Ovary (tissue), 9 donors: ENCODE data around the gene DESI1. TPM values are rescaled to one million over a fixed set of nuclear protein-coding genes. Genes with fewer than 3 reads are reported as not detected.
"Not testable (repeated sequence)": the region's sequence is repeated elsewhere in the genome, so short reads cannot be mapped to it uniquely, and the experiment has no call there.

Source experiments
- DNase-seq, 5 donors: peaks; one replicate each; pipeline ENCODE4 v3.0.0-alpha.2; 2019 to 2020
- H3K27ac ChIP-seq, 2 donors: fragments of 200-600 bp; one replicate each; pipeline versions ENCODE4 v1.5.1 to v1.8.0; 2019 to 2022
- H3K27me3 ChIP-seq: fragments of 200-600 bp; one replicate; pipeline ENCODE4 v1.8.0; 2022
- H3K36me3 ChIP-seq: fragments of 200-600 bp; sonication (generic); one replicate; pipeline ENCODE4 v1.5.1; 2019
- H3K4me1 ChIP-seq: one replicate; pipeline ENCODE4 v1.8.1; 2013; ENCODE audit warnings: mild to moderate bottlenecking, moderate library complexity; ENCODE audit not compliant: insufficient read depth
- H3K4me3 ChIP-seq: fragments of 200-600 bp; sonication (generic); one replicate; pipeline ENCODE4 v1.5.1; 2017
- H3K9me3 ChIP-seq, 2 donors: fragments of 200-600 bp in 1 of 2; sonication (generic) in 1 of 2; one replicate each; pipeline versions ENCODE4 v1.5.1 to v1.8.1; 2013 to 2019; ENCODE audit warnings: mild to moderate bottlenecking in 1 of 2, moderate library complexity in 1 of 2
- CTCF ChIP-seq, 3 donors: fragments of 450-650 bp in 2 of 3; fragments of 200-600 bp in 1 of 3; IDR thresholded peaks; one replicate each; pipeline versions ENCODE4 v1.5.1 to v1.8.0; 2016 to 2022; ENCODE audit warnings: antibody characterized with exemption in 3 of 3, mild to moderate bottlenecking in 1 of 3
- EP300 ChIP-seq: sonication (generic); formaldehyde crosslinking; IDR thresholded peaks from one replicate; pipeline ENCODE4 v1.6.1; 2017; ENCODE audit warnings: antibody characterized with exemption
- POLR2A ChIP-seq: fragments of 450-650 bp; IDR thresholded peaks from one replicate; pipeline ENCODE4 v1.6.1; 2017; ENCODE audit warnings: antibody characterized with exemption, mild to moderate bottlenecking, moderate library complexity
- WGBS, 3 donors: extraction: QIAGEN DNeasy Blood & Tissue Kit in 1 of 3; methylation state at CpG; one replicate each; pipeline versions ENCODE4 v1.1.5 to v1.1.7; 2013 to 2017; 5-methylcytosine and 5-hydroxymethylcytosine counted together
- intact Hi-C, 4 donors: fragments of 100-400 bp; cut with DNase I; formaldehyde crosslinking; loops; one replicate each; pipeline versions ENCODE4 v1.11.0 to v1.15.1; 2022 to 2023
- polyA plus RNA-seq, 2 donors: library from polyadenylated mRNA; stranded (reverse); fragments of 200-250 nt in 1 of 2; fragments of 350-450 nt in 1 of 2; fragmentation: Illumina TruSeq in 1 of 2; extraction: RNeasy Lipid Tissue Mini Kit (QIAGEN cat#74804) in 1 of 2; gene quantifications; one replicate each; pipeline ENCODE4 v1.2.3, GENCODE V29; 2013 to 2014
- total RNA-seq, 7 donors: library from RNA; depleted of rRNA in 2 of 7; stranded (reverse); fragments of >200 nt in 2 of 7; fragmentation: NEBNext Ultra II Directional in 3 of 7; extraction: Animal tissue kit (Norgen Biotek cat#: 25700) in 3 of 7; gene quantifications; one replicate each; pipeline versions ENCODE4 v1.1.0 to v1.2.4, GENCODE V29; 2016 to 2023
- donor health status: DM: no; HTN: no; CAD: no; lungs with moderate emphysema.
- donor health status: DM: no; HTN: no; CAD: no.
- donor health status: Bipolar disorder and iron deficiency.
- donor health status: DM: yes; HTN: yes; CAD: no.
- donor health status: DM: no; HTN: no; CAD: no.
- donor health status: DM: yes; HTN: yes; CAD: no.

Gene DESI1
- total and polyA plus RNA-seq, 9 donors: 10.8 to 34.5 (median 22.8) TPM

GRCh38 chr22:41596776-41597634 lies 23.8 kb downstream of the DESI1 start:
- intact Hi-C loops: loop anchor here in 3 of 4 donors (5.0 to 10.0 kb wide), 3 partner anchors 52 to 195 kb away; partner anchors contain the start of gene POLR3H (in 3 of the 3)
- Histone ChIP-seq H3K27me3 (no peaks in the 10 kb centered on the region), H3K4me1 (peaks cover 18% of the 10 kb centered on the region), H3K36me3 (no peaks in the 10 kb centered on the region), H3K9me3 (no peaks in the 10 kb centered on the region), H3K27ac (peak overlapping the region; percentile 62 to 65), H3K4me3 (no peak overlapping the region)
- TF ChIP-seq CTCF (IDR thresholded peaks at IDR 0.05) (peak; percentile 69 to 90 (median 82)), POLR2A (no peak)
- 32 to 42% (median 41%) methylated on average over 13 of the region's 13 CpGs for WGBS, 3 donors
- peak; percentile 69 to 82 (median 76) for DNase-seq

GRCh38 chr22:41595703-41596102 lies 25.1 kb downstream of the DESI1 start:
- peak in 1 of 5 donors; percentile 21 for DNase-seq
- intact Hi-C loops: loop anchor here in 3 of 4 donors (5.0 to 10.0 kb wide), 3 partner anchors 51 to 193 kb away; partner anchors contain the start of gene POLR3H (in 3 of the 3)
- H3K4me3 ChIP-seq: no peak overlapping the region
- TF ChIP-seq EP300 (no peak), CTCF (IDR thresholded peaks at IDR 0.05) (no peak), POLR2A (no peak)
- WGBS, 3 donors: 74 to 81% (median 78%) methylated on average over 5 of the region's 5 CpGs
- peak overlapping the region; percentile 5 to 62 for H3K27ac ChIP-seq
- no peaks in the 10 kb centered on the region for H3K9me3 ChIP-seq
- no peaks in the 10 kb centered on the region for H3K36me3 ChIP-seq
- H3K4me1 ChIP-seq: peaks cover 18% of the 10 kb centered on the region
- H3K27me3 ChIP-seq: no peaks in the 10 kb centered on the region

GRCh38 chr22:41593336-41593960 lies 27.4 kb downstream of the DESI1 start:
- 94 to 95% (median 95%) methylated on average over 50 to 51 of the region's 51 CpGs for WGBS, 3 donors
- peak in 3 of 5 donors; percentile 34 to 46 (median 41) for DNase-seq
- intact Hi-C loops: loop anchor here in 1 of 4 donors (10.0 kb wide), 1 partner anchor 49 kb away; the partner anchor contains the start of gene POLR3H

GRCh38 chr22:41589391-41590241 lies 31.2 kb downstream of the DESI1 start, which contains the start of gene PMM1:
PMM1 (minus strand) TSS chr22:41589840; CDS start chr22:41589805, 35 bp downstream.
- peaks cover 4% of the 10 kb centered on the region for H3K4me1 ChIP-seq
- H3K36me3 ChIP-seq: no peaks in the 10 kb centered on the region
- TF ChIP-seq CTCF (IDR thresholded peaks at IDR 0.05) (no peak), EP300 (no peak), POLR2A (peak; percentile 94)
- no peaks in the 10 kb centered on the region for H3K27me3 ChIP-seq
- 0 to 1% (median 1%) methylated on average over 57 to 61 of the region's 61 CpGs for WGBS, 3 donors
- intact Hi-C loops: loop anchor here in 1 of 4 donors (10.0 kb wide), 1 partner anchor 45 kb away; the partner anchor contains the start of gene POLR3H
- peak within 1 kb of the TSS; percentile 87 for H3K4me3 ChIP-seq
- DNase-seq: peak; percentile 100
- H3K9me3 ChIP-seq: no peaks in the 10 kb centered on the region
- H3K27ac ChIP-seq: peak within 1 kb of the TSS; percentile 47 to 58

More at GRCh38 chr22:41593336-41593960, 27.4 kb downstream of the DESI1 start:
- not testable (repeated sequence) for H3K27me3 ChIP-seq, H3K4me3 ChIP-seq, H3K36me3 ChIP-seq, H3K27ac ChIP-seq, H3K9me3 ChIP-seq
- peaks cover 19% of the 10 kb centered on the region for H3K4me1 ChIP-seq
